Fibroblast of villous mesenchyme (primary cell): ENCODE results near the gene PRADC1. TPM values are rescaled to one million over a fixed set of nuclear protein-coding genes. Genes with fewer than 3 reads are reported as not detected.

Source experiments
- DNase-seq: peaks from one replicate; pipeline ENCODE4 v3.0.0-alpha.2; 2010; ENCODE audit warnings: low read depth
- H3K4me3 ChIP-seq: 2 replicates; pipeline ENCODE4 v1.5.1; 2011; ENCODE audit warnings: low read depth, mild to moderate bottlenecking, low read length
- total RNA-seq: library from RNA; depleted of rRNA; stranded (reverse); fragments of >200 nt; gene quantifications from 2 replicates; pipeline ENCODE4 v1.2.3, GENCODE V29; 2012
- TF ChIP-seq, protein P1 (sequence below): IDR thresholded peaks from 2 replicates; pipeline ENCODE4 v1.5.1; 2012; ENCODE audit warnings: low read depth, mild to moderate bottlenecking, low read length; ENCODE audit not compliant: insufficient read depth

PRADC1 gene
- total RNA-seq, 1 donor = 18.1 TPM

- H3K4me3 ChIP-seq = no peak overlapping the region
- DNase-seq = no peak
- TF ChIP-seq, protein P1, sequence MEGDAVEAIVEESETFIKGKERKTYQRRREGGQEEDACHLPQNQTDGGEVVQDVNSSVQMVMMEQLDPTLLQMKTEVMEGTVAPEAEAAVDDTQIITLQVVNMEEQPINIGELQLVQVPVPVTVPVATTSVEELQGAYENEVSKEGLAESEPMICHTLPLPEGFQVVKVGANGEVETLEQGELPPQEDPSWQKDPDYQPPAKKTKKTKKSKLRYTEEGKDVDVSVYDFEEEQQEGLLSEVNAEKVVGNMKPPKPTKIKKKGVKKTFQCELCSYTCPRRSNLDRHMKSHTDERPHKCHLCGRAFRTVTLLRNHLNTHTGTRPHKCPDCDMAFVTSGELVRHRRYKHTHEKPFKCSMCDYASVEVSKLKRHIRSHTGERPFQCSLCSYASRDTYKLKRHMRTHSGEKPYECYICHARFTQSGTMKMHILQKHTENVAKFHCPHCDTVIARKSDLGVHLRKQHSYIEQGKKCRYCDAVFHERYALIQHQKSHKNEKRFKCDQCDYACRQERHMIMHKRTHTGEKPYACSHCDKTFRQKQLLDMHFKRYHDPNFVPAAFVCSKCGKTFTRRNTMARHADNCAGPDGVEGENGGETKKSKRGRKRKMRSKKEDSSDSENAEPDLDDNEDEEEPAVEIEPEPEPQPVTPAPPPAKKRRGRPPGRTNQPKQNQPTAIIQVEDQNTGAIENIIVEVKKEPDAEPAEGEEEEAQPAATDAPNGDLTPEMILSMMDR = no peak
Observed at GRCh38 chr2:73225513-73226360, 7.3 kb downstream of the PRADC1 start.

DNA sequence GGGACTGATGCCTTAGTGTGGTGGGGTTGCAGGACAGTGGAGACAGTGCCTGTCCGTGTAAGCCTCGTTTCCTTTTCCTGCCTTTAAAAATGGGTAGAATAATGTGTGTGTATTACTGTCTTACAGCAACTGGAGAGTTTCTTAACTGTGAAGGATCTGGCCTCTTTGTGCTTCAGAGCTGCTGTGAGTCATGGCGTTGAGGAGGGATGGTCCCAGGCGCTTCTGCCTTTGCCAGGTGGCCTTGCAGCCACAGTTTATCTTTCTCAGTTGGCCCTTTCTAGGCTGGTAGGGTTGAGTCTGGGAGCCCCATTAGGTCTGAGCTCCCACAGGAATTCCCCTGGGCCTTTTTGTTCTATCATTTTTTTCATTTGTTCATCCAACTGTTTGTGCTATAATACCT lies 9.2 kb downstream of the PRADC1 start:
- TF ChIP-seq, protein P1 = no peak
- DNase-seq = no peak

DNA sequence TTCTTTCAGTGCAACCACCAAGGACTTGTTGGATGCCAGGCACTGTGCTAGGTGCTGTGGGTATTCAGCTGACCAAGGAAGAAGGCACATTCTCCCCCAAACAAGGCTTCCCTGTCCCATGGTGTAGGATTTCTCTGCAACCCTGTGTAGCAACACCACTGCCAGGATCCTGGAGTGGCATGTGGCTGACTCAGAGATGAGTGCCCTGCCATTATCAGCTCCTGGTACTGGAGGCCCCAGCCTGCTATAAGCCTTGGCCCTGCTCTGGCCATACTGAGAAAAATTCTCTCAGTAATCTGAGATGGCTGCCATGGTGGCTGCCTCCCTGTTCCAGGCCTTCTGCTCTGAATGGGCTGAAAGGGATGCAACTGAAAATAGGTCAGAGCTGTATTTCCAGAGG lies 14.7 kb downstream of the PRADC1 start:
- H3K4me3 ChIP-seq = no peak overlapping the region
- TF ChIP-seq, protein P1 = no peak
- no peak for DNase-seq

More for the DNA sequence above, 9.2 kb downstream of the PRADC1 start:
- H3K4me3 ChIP-seq = no peak overlapping the region

GRCh38 chr2:73217826-73218225 lies 15.2 kb downstream of the PRADC1 start:
- TF ChIP-seq, protein P1 = no peak
- no peak for DNase-seq
- no peak overlapping the region for H3K4me3 ChIP-seq

DNA sequence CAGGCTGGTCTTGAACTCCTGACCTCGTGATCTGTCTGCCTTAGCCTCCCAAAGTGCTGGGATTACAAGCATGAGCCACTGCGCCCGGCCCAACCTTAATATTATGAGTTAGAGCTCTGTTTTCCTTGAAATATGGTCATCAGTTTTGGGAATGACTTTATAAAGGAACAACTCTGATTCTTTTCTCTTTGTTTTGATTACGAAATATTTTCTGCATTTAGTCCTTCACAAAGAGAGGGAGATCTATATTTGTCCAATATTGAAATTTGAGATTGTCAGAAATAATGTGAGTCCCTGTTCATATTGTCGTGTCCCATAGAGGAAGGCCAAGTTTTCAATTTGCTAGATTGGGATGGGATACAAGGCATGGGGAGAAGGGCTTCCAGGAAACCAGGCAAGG lies 15.9 kb downstream of the PRADC1 start:
- TF ChIP-seq, protein P1 = no peak

DNA sequence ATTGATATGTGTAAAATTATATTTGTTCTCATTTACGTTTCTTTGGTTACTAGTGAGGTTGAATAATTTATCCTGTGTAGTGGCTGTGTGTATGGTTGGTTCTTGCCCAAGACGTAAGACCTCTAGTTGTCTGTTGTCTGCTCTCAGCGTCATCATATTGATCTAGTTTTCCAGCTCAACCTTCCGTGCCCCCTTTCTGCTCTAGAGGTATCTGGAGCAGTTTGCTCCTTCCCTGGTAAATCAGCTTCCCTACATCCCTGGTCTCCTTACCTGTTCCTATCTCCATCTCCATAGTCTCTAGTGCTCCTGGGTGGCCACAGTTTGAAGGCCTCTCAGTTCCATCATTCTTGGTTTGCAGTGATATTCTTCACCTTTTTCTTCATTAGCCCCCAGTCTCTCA lies 17.8 kb downstream of the PRADC1 start:
- no peak overlapping the region for H3K4me3 ChIP-seq
- no peak for DNase-seq
- TF ChIP-seq, protein P1 = no peak

More for the DNA sequence above, 15.9 kb downstream of the PRADC1 start:
- no peak for DNase-seq
- no peak overlapping the region for H3K4me3 ChIP-seq
